GM10248 (cell line): Measurements from ENCODE around the gene CEP120.
"Not testable (repeated sequence)": the region's sequence is repeated elsewhere in the genome, so short reads cannot be mapped to it uniquely, and the experiment has no call there.

ENCODE experiments used
- CTCF ChIA-PET: fragments of 300-600 bp; sonication (Branson Sonifier 250); formaldehyde crosslinking; extraction: SDS; loops from one replicate; lab custom pipeline; 2021; ENCODE audit warnings: antibody characterized with exemption; lab: Yijun Ruan, JAX
- POLR2A ChIA-PET: fragments of 350-650 bp; sonication (Branson Sonifier 250); formaldehyde crosslinking; extraction: SDS; loops from one replicate; lab custom pipeline; 2020; ENCODE audit warnings: antibody characterized with exemption; lab: Yijun Ruan, JAX
- DNase-seq: peaks from one replicate; pipeline ENCODE4 v3.0.0; 2012; ENCODE audit errors: extremely low spot score
- CTCF ChIP-seq: IDR thresholded peaks from 2 replicates; pipeline ENCODE4 v1.5.1; 2012; ENCODE audit warnings: mild to moderate bottlenecking, low read depth; ENCODE audit errors: extremely low read depth, missing control alignments, control extremely low read depth

CEP120 gene

GRCh38 chr5:123423278-123424149, at the start of gene CEP120:
Gene CEP120 (minus strand): TSS chr5:123423403. CDS start chr5:123422998, 405 bp downstream.
- DNase-seq = peak; percentile 96
- ChIA-PET POLR2A (interaction anchor here (0.6 to 0.9 kb wide), 3 partner anchors 10 to 266 kb away, joined by 3 to 4 read pairs (median 3); no protein-coding TSS in a partner anchor), CTCF (interaction anchor here (0.6 to 3.5 kb wide), 40 partner anchors 9 to 718 kb away, joined by 3 to 29 read pairs (median 4); partner anchors contain the start of gene CSNK1G3)
- peak; percentile 82 for TF ChIP-seq CTCF

GRCh38 chr5:123472150-123472924, 49.1 kb upstream of the CEP120 start:
- TF ChIP-seq CTCF = no peak
- ChIA-PET POLR2A (no interaction called here), CTCF (interaction anchor here (1.1 to 1.3 kb wide), 3 partner anchors 12 to 35 kb away, joined by 3 to 4 read pairs (median 3); no protein-coding TSS in a partner anchor)
- no peak for DNase-seq

GRCh38 chr5:123471385-123471784, 48.2 kb upstream of the CEP120 start:
- POLR2A ChIA-PET = no interaction called here
- CTCF ChIA-PET = interaction anchor here (1.2 kb wide), 1 partner anchor 36 kb away, joined by 3 read pairs; no protein-coding TSS in a partner anchor
- TF ChIP-seq CTCF = no peak
- no peak for DNase-seq

- POLR2A ChIA-PET, CTCF ChIA-PET: not testable (repeated sequence)
Observed at GRCh38 chr5:123466839-123467238, 43.6 kb upstream of the CEP120 start.

GRCh38 chr5:123460296-123460729, 37.1 kb upstream of the CEP120 start:
- no peak for DNase-seq
- POLR2A ChIA-PET = no interaction called here

More at GRCh38 chr5:123466839-123467238, 43.6 kb upstream of the CEP120 start:
- not testable (repeated sequence) for DNase-seq

GRCh38 chr5:123458994-123459393, 35.8 kb upstream of the CEP120 start:
- DNase-seq, CTCF ChIA-PET, POLR2A ChIA-PET: not testable (repeated sequence)

More at GRCh38 chr5:123460296-123460729, 37.1 kb upstream of the CEP120 start:
- no peak for TF ChIP-seq CTCF
- CTCF ChIA-PET = no interaction called here

GRCh38 chr5:123456242-123456641, 33.0 kb upstream of the CEP120 start:
- no peak for TF ChIP-seq CTCF
- POLR2A ChIA-PET = no interaction called here
- DNase-seq = no peak
- CTCF ChIA-PET = interaction anchor here (1.1 to 1.3 kb wide), 2 partner anchors 16 to 52 kb away, joined by 3 to 4 read pairs; no protein-coding TSS in a partner anchor
